ENCODE data around the gene ZNF385B. TPM values are rescaled to one million over a fixed set of nuclear protein-coding genes. Genes with fewer than 3 reads are reported as not detected.

Gene ZNF385B
- total and polyA plus RNA-seq, 2 donors (not counting 1 experiment from before 2014, with no cell fraction given) = not detected

- peaks cover under 1% of the 10 kb centered on the region for H3K9me3 Mint-ChIP-seq (ENCODE audit: insufficient read depth)
- no peaks in the 10 kb centered on the region for H3K27me3 Mint-ChIP-seq
- peaks cover 0 to 2% (median 1%) of the 10 kb centered on the region in 3 donors for H3K9me3 ChIP-seq (ENCODE audit: control extremely low read depth in 1 of 3, control insufficient read depth in 2 of 3, insufficient read depth in 1 of 3, low read length in 2 of 3)
- no peaks in the 10 kb centered on the region for H4K20me1 ChIP-seq (ENCODE audit: control insufficient read depth, insufficient read depth, low read length, poor library complexity, severe bottlenecking)
- no peaks in the 10 kb centered on the region for H3K79me2 ChIP-seq (ENCODE audit: control insufficient read depth, insufficient read depth, low read length)
- no peaks in the 10 kb centered on the region for H3K4me1 ChIP-seq (ENCODE audit: control insufficient read depth in 2 of 2, insufficient read depth in 2 of 2, low read length in 2 of 2)
- H2AFZ ChIP-seq (ENCODE audit: insufficient read depth, low read depth, low read length, poor library complexity, severe bottlenecking) = no peak overlapping the region
- WGBS (ENCODE audit: insufficient coverage) = no CpG with 5 or more reads among the region's 1 CpG
- no peak for ATAC-seq (ENCODE audit: low read depth)
- ChIA-PET POLR2A (no interaction called here), CTCF (no interaction called here)
- no peak overlapping the region for H3K4me3 ChIP-seq (ENCODE audit: control extremely low read depth in 1 of 5, extremely low read depth in 1 of 5, insufficient read depth in 1 of 5, low read depth in 2 of 5, low read length in 4 of 5)
- no peak overlapping the region for H3K27ac Mint-ChIP-seq
- no peak for DNase-seq
- no peaks in the 10 kb centered on the region for H3K4me1 Mint-ChIP-seq
- intact Hi-C loops (cut with micrococcal nuclease) = no loop called here
- no peak overlapping the region for H3K4me3 Mint-ChIP-seq
- no peak overlapping the region for H3K9ac ChIP-seq (ENCODE audit: low read length)
- no peak overlapping the region for H3K27ac ChIP-seq (ENCODE audit: low read length in 2 of 2)
- no peak overlapping the region for H3K4me2 ChIP-seq (replicated peaks; ENCODE audit: low read depth, low read length, poor library complexity, severe bottlenecking)
- no peak for TF ChIP-seq EZH2 (IDR thresholded peaks at IDR 0.05; ENCODE audit: borderline replicate concordance, insufficient read depth, low read depth, low read length, poor library complexity, severe bottlenecking)
- TF ChIP-seq CTCF (IDR thresholded peaks at IDR 0.05) = no peak
- no peaks in the 10 kb centered on the region for H3K27me3 ChIP-seq (replicated peaks in 1 of 4; ENCODE audit: control extremely low read depth in 1 of 4, control insufficient read depth in 3 of 4, insufficient read depth in 4 of 4, low read length in 3 of 4)
- H3K36me3 ChIP-seq (replicated peaks in 1 of 2; ENCODE audit: control extremely low read depth in 1 of 2, control insufficient read depth in 1 of 2, extremely low read depth in 1 of 2, insufficient read depth in 2 of 2, low read length in 1 of 2) = no peaks in the 10 kb centered on the region
Observed at GRCh38 chr2:179533875-179534274, 327.5 kb downstream of the ZNF385B start.

DNA sequence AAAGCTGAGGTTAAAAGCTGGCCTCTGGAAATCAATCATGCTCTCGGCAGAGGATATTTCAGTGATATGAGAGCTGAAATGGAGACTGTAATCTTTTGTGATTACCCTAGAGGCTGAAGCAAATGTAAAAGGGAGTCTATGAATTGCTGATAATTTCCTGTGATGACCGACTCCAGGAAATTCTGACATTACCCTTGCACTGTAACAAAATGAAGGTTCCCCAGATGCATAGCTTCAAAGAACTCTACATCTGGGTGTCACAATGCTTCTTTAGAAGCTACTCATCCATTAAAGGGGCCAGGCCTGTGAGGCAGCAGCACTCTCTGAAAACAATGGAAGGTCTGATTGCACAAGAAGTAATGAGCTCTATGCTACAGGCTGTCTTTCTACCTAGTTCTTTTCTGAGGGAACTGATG lies 328.5 kb downstream of the ZNF385B start:
- Histone ChIP-seq H3K79me2 (ENCODE audit: control insufficient read depth, insufficient read depth, low read length) (no peaks in the 10 kb centered on the region), H3K27ac (ENCODE audit: low read length in 2 of 2) (no peak overlapping the region), H3K36me3 (replicated peaks in 1 of 2; ENCODE audit: control extremely low read depth in 1 of 2, control insufficient read depth in 1 of 2, extremely low read depth in 1 of 2, insufficient read depth in 2 of 2, low read length in 1 of 2) (no peaks in the 10 kb centered on the region), H3K9ac (ENCODE audit: low read length) (no peak overlapping the region), H3K4me3 (ENCODE audit: control extremely low read depth in 1 of 5, extremely low read depth in 1 of 5, insufficient read depth in 1 of 5, low read depth in 2 of 5, low read length in 4 of 5) (no peak overlapping the region), H2AFZ (ENCODE audit: insufficient read depth, low read depth, low read length, poor library complexity, severe bottlenecking) (no peak overlapping the region), H4K20me1 (ENCODE audit: control insufficient read depth, insufficient read depth, low read length, poor library complexity, severe bottlenecking) (no peaks in the 10 kb centered on the region), H3K9me3 (ENCODE audit: control extremely low read depth in 1 of 3, control insufficient read depth in 2 of 3, insufficient read depth in 1 of 3, low read length in 2 of 3) (no peaks in the 10 kb centered on the region), H3K4me1 (ENCODE audit: control insufficient read depth in 2 of 2, insufficient read depth in 2 of 2, low read length in 2 of 2) (no peaks in the 10 kb centered on the region), H3K4me2 (replicated peaks; ENCODE audit: low read depth, low read length, poor library complexity, severe bottlenecking) (no peak overlapping the region), H3K27me3 (replicated peaks in 1 of 4; ENCODE audit: control extremely low read depth in 1 of 4, control insufficient read depth in 3 of 4, insufficient read depth in 4 of 4, low read length in 3 of 4) (no peaks in the 10 kb centered on the region)
- DNase-seq (no peak), ATAC-seq (ENCODE audit: low read depth) (no peak)
- intact Hi-C loops (cut with micrococcal nuclease) = no loop called here
- whole genome bisulfite sequencing (ENCODE audit: insufficient coverage) = 100% methylated on average over 1 of the region's 2 CpGs
- no peaks in the 10 kb centered on the region for H3K4me1 Mint-ChIP-seq
- no peak for TF ChIP-seq EZH2 (IDR thresholded peaks at IDR 0.05; ENCODE audit: borderline replicate concordance, insufficient read depth, low read depth, low read length, poor library complexity, severe bottlenecking)
- no peak for TF ChIP-seq CTCF (IDR thresholded peaks at IDR 0.05)
- H3K4me3 Mint-ChIP-seq = no peak overlapping the region
- H3K27ac Mint-ChIP-seq = no peak overlapping the region
- H3K9me3 Mint-ChIP-seq (ENCODE audit: insufficient read depth) = no peaks in the 10 kb centered on the region
- ChIA-PET POLR2A (no interaction called here), CTCF (no interaction called here)
- H3K27me3 Mint-ChIP-seq = no peaks in the 10 kb centered on the region

All from B cell (primary cell).